ENCODE data around the gene EN1. TPM values are rescaled to one million over a fixed set of nuclear protein-coding genes. Genes with fewer than 3 reads are reported as not detected.

EN1 gene
- total RNA-seq, 2 experiments from 2014 or later: not detected

Other genes starting within 250 kb of the EN1 start
- gene MARCO, start 94.5 kb upstream of the EN1 start, total RNA-seq: under 1 TPM in 1 of 2 experiments, not detected in 1; 0.26 TPM

All from activated naive CD8-positive, alpha-beta T cell treated with anti-CD3 and anti-CD28 coated beads, Interleukin-2, amount 10 ng/mL, durations not matched to agents 7 days and 5 days (primary cell).